AG10803 (cell line): ENCODE results near the gene CCDC12.

Source experiments
- DNase-seq: peaks from one replicate; pipeline ENCODE4 v3.0.0; 2010; ENCODE audit warnings: low read depth
- H3K4me3 ChIP-seq: 2 replicates; pipeline ENCODE4 v1.5.1; 2011; ENCODE audit warnings: mild to moderate bottlenecking, low read length, control low read depth
- CTCF ChIP-seq: conservative IDR thresholded peaks from 2 replicates; pipeline ENCODE4 v1.5.1; 2011; ENCODE audit warnings: mild to moderate bottlenecking, low read length, control low read depth, inconsistent platforms

Gene CCDC12

GRCh38 chr3:46909535-46910161 lies 66.9 kb downstream of the CCDC12 start:
- peak; percentile 80 for DNase-seq
- TF ChIP-seq CTCF, result peak; percentile 84
- H3K4me3 ChIP-seq, result no peak overlapping the region; the same call in 1 of the 2 replicates

- DNase-seq, result no peak
- no peak; the same call in 1 of the 2 replicates for TF ChIP-seq CTCF
- no peak overlapping the region; the same call in 1 of the 2 replicates for H3K4me3 ChIP-seq
Observed at GRCh38 chr3:46908986-46909534, 67.5 kb downstream of the CCDC12 start.

GRCh38 chr3:46908294-46908985 lies 68.1 kb downstream of the CCDC12 start:
- peak; percentile 39 for TF ChIP-seq CTCF
- no peak overlapping the region for H3K4me3 ChIP-seq
- peak; percentile 86 for DNase-seq

GRCh38 chr3:46907960-46908293 lies 68.6 kb downstream of the CCDC12 start:
- no peak for TF ChIP-seq CTCF
- no peak for DNase-seq
- H3K4me3 ChIP-seq, result no peak overlapping the region

- no peak for DNase-seq
Observed at GRCh38 chr3:46907271-46907670, 69.3 kb downstream of the CCDC12 start.

GRCh38 chr3:46906471-46907058 lies 70.0 kb downstream of the CCDC12 start:
- DNase-seq, result no peak
- no peak for TF ChIP-seq CTCF

More at GRCh38 chr3:46907271-46907670, 69.3 kb downstream of the CCDC12 start:
- H3K4me3 ChIP-seq, result no peak overlapping the region
- no peak for TF ChIP-seq CTCF

More at GRCh38 chr3:46906471-46907058, 70.0 kb downstream of the CCDC12 start:
- no peak overlapping the region for H3K4me3 ChIP-seq
